GM18867 (cell line): Measurements from ENCODE around the gene XRCC4.
A peak's percentile ranks its signal among the peaks of the same experiment; 100 is the strongest.

ENCODE experiments used
- ATAC-seq: cut with Tn5 transposase; IDR thresholded peaks from one replicate; pipeline ENCODE4 v1.9.1; 2021; ENCODE audit warnings: mild to moderate bottlenecking, moderate library complexity; ENCODE audit not compliant: unreplicated experiment

XRCC4 gene

GRCh38 chr5:83069096-83069799 lies 8.1 kb upstream of the XRCC4 start:
- ATAC-seq = no peak

GRCh38 chr5:83071286-83072051 lies 5.9 kb upstream of the XRCC4 start:
- ATAC-seq = no peak

- ATAC-seq = no peak
These were observed 4.4 kb upstream of the XRCC4 start for GRCh38 chr5:83072966-83073365.

- peak; percentile 3 for ATAC-seq
These were observed 415 bp downstream of the XRCC4 start for GRCh38 chr5:83077662-83078261.

GRCh38 chr5:83082750-83083149 lies 5.4 kb downstream of the XRCC4 start:
- no peak for ATAC-seq

GRCh38 chr5:83084336-83084735 lies 7.0 kb downstream of the XRCC4 start:
- no peak for ATAC-seq

- no peak for ATAC-seq
These were observed 7.8 kb downstream of the XRCC4 start for GRCh38 chr5:83085106-83085505.

GRCh38 chr5:83090169-83090568 lies 12.8 kb downstream of the XRCC4 start:
- ATAC-seq = no peak

GRCh38 chr5:83092619-83093018 lies 15.3 kb downstream of the XRCC4 start:
- no peak for ATAC-seq

GRCh38 chr5:83093692-83094091 lies 16.3 kb downstream of the XRCC4 start:
- no peak for ATAC-seq

GRCh38 chr5:83095163-83095956 lies 18.0 kb downstream of the XRCC4 start:
- ATAC-seq = no peak

- no peak for ATAC-seq
These were observed 18.7 kb downstream of the XRCC4 start for GRCh38 chr5:83095957-83096539.

- no peak for ATAC-seq
These were observed 19.5 kb downstream of the XRCC4 start for GRCh38 chr5:83096660-83097339.

GRCh38 chr5:83097689-83098231 lies 20.4 kb downstream of the XRCC4 start:
- peak; percentile 62 for ATAC-seq

GRCh38 chr5:83099001-83099400 lies 21.7 kb downstream of the XRCC4 start:
- no peak for ATAC-seq

GRCh38 chr5:83099445-83099844 lies 22.1 kb downstream of the XRCC4 start:
- ATAC-seq = no peak

- no peak for ATAC-seq
These were observed 24.2 kb downstream of the XRCC4 start for GRCh38 chr5:83101514-83101913.

- ATAC-seq = no peak
These were observed 25.1 kb downstream of the XRCC4 start for GRCh38 chr5:83102364-83102980.

- no peak for ATAC-seq
These were observed 26.7 kb downstream of the XRCC4 start for GRCh38 chr5:83104021-83104420.
